AG04450 (cell line): ENCODE measurements around the gene LASP1. TPM values are rescaled to one million over a fixed set of nuclear protein-coding genes. Genes with fewer than 3 reads are reported as not detected.

ENCODE experiments used
- CTCF ChIA-PET: fragments of 300-600, 350-600 bp; formaldehyde crosslinking; extraction: SDS; loops from one replicate; lab custom pipeline; 2022; ENCODE audit warnings: antibody characterized with exemption, inconsistent platforms; lab: Charles Lee
- POLR2A ChIA-PET: fragments of 350-600 bp; formaldehyde crosslinking; extraction: SDS; loops from one replicate; lab custom pipeline; 2021; ENCODE audit warnings: antibody characterized with exemption, inconsistent platforms; lab: Yijun Ruan, JAX
- DNase-seq: peaks from one replicate; pipeline ENCODE4 v3.0.0-alpha.2; 2011; ENCODE audit warnings: low read depth, low spot score
- H3K27ac ChIP-seq: one replicate; pipeline ENCODE4 v1.5.1; 2012; ENCODE audit warnings: low read depth, low read length, control low read depth
- H3K27me3 ChIP-seq: one replicate; pipeline ENCODE4 v1.6.0; 2012; ENCODE audit warnings: low read length; ENCODE audit not compliant: control insufficient read depth, insufficient read depth
- H3K4me3 ChIP-seq: 2 replicates; pipeline ENCODE4 v1.5.1; 2011; ENCODE audit warnings: mild to moderate bottlenecking, low read depth, low read length, control low read depth
- H3K9me3 ChIP-seq: 2 replicates; pipeline ENCODE4 v1.5.1; 2012; ENCODE audit warnings: low read length; ENCODE audit not compliant: control insufficient read depth, insufficient read depth
- polyA plus RNA-seq: library from polyadenylated mRNA; depleted of rRNA; stranded (reverse); fragments of >200 nt; gene quantifications from 2 replicates; pipeline ENCODE4 v1.2.3, GENCODE V29; 2011
- TF ChIP-seq, protein P1 (sequence below): IDR thresholded peaks from 2 replicates; pipeline ENCODE4 v1.5.1; 2011; ENCODE audit warnings: low read depth, low read length, control low read depth, inconsistent platforms

Gene LASP1
- polyA plus RNA-seq, 1 experiment = 181 TPM

DNA sequence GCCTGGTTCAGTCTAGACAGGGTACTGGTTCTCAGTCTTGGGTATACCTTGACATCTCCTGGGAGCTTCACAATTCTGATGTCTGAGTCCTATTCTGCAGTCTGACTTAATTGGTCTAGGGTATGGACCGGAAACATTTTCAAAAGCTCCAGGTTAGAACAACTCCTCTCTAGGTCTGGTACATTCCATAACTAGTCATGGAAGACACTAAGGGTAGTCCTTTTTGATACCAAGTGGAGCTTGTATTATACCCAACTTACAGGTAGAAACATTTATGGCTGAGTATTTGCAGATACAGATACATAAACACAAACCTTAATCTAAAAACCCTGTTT, 21.3 kb upstream of the LASP1 start:
- no peak for DNase-seq
- TF ChIP-seq, protein P1, sequence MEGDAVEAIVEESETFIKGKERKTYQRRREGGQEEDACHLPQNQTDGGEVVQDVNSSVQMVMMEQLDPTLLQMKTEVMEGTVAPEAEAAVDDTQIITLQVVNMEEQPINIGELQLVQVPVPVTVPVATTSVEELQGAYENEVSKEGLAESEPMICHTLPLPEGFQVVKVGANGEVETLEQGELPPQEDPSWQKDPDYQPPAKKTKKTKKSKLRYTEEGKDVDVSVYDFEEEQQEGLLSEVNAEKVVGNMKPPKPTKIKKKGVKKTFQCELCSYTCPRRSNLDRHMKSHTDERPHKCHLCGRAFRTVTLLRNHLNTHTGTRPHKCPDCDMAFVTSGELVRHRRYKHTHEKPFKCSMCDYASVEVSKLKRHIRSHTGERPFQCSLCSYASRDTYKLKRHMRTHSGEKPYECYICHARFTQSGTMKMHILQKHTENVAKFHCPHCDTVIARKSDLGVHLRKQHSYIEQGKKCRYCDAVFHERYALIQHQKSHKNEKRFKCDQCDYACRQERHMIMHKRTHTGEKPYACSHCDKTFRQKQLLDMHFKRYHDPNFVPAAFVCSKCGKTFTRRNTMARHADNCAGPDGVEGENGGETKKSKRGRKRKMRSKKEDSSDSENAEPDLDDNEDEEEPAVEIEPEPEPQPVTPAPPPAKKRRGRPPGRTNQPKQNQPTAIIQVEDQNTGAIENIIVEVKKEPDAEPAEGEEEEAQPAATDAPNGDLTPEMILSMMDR = no peak
- Histone ChIP-seq H3K4me3 (no peak overlapping the region), H3K27me3 (no peaks in the 10 kb centered on the region), H3K27ac (no peak overlapping the region), H3K9me3 (no peaks in the 10 kb centered on the region)
- ChIA-PET CTCF (no interaction called here), POLR2A (interaction anchor here (0.6 to 1.5 kb wide), 3 partner anchors 13 to 23 kb away, joined by 3 to 6 read pairs (median 4); partner anchors contain the start of genes CWC25 and LASP1)

GRCh38 chr17:38848939-38849605, 20.8 kb upstream of the LASP1 start:
- Histone ChIP-seq H3K9me3 (no peaks in the 10 kb centered on the region), H3K4me3 (no peak overlapping the region), H3K27me3 (no peaks in the 10 kb centered on the region), H3K27ac (no peak overlapping the region)
- TF ChIP-seq, protein P1 = no peak
- ChIA-PET CTCF (no interaction called here), POLR2A (interaction anchor here (0.8 to 1.5 kb wide), 3 partner anchors 20 to 304 kb away, joined by 3 to 6 read pairs (median 4); partner anchors contain the start of genes CWC25 and LASP1)
- DNase-seq = no peak

- no peak overlapping the region for H3K27ac ChIP-seq
- peak overlapping the region; percentile 91 for H3K4me3 ChIP-seq
- DNase-seq = no peak
- H3K9me3 ChIP-seq = peaks cover 4% of the 10 kb centered on the region; the same call in 1 of the 2 replicates
- CTCF ChIA-PET = no interaction called here
- TF ChIP-seq, protein P1 = no peak
- H3K27me3 ChIP-seq = no peaks in the 10 kb centered on the region
- POLR2A ChIA-PET = interaction anchor here (0.9 to 4.9 kb wide), 2 partner anchors 19 kb away, joined by 5 to 74 read pairs; partner anchors contain the start of gene LASP1
These were observed 19.5 kb upstream of the LASP1 start for GRCh38 chr17:38850374-38850773.

- TF ChIP-seq, protein P1 = no peak
- Histone ChIP-seq H3K27ac (no peak overlapping the region), H3K9me3 (peaks cover 4% of the 10 kb centered on the region; the same call in 1 of the 2 replicates), H3K4me3 (peak overlapping the region; percentile 91), H3K27me3 (no peaks in the 10 kb centered on the region)
- DNase-seq = no peak
- ChIA-PET POLR2A (interaction anchor here (0.7 to 4.9 kb wide), 3 partner anchors 9 to 27 kb away, joined by 3 to 74 read pairs (median 6); partner anchors contain the start of gene LASP1), CTCF (interaction anchor here (0.6 kb wide), 1 partner anchor 73 kb away, joined by 11 read pairs; no protein-coding TSS in a partner anchor)
These were observed 18.4 kb upstream of the LASP1 start for GRCh38 chr17:38851434-38851833.

DNA sequence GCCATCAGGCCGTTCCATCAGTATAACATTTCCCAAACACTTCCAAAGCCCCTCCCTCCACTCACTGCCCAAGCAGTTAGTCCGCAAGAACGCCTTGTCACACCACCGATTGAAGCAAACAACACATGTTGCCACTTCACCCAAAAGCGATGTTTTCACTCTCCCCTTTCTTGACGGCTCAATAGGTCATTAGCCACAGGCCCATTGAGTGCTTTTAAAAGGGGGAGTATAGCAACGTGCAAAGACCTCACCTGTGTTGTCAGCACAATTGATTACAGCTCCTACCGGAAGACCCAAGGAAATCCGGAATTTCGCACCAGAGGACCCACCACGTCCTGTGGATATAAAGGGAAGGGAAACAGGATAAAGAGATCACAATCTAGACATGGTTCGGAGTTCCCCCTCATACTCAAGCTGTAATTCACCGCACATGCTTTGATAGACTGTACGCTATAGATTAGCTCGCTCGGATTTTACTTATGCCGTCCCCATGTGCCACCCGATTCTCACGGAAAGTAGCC, 17.0 kb upstream of the LASP1 start:
- no peaks in the 10 kb centered on the region for H3K27me3 ChIP-seq
- ChIA-PET CTCF (interaction anchor here (2.1 kb wide), 1 partner anchor 392 kb away, joined by 6 read pairs; no protein-coding TSS in a partner anchor), POLR2A (interaction anchor here (1.5 to 4.9 kb wide), 6 partner anchors 10 to 73 kb away, joined by 4 to 74 read pairs (median 6); partner anchors contain the start of genes CWC25, LASP1 and LASP1NB)
- peak overlapping the region; percentile 90 for H3K27ac ChIP-seq
- TF ChIP-seq, protein P1 = no peak
- no peak for DNase-seq
- peaks cover 4% of the 10 kb centered on the region; the same call in 1 of the 2 replicates for H3K9me3 ChIP-seq
- H3K4me3 ChIP-seq = peak overlapping the region; percentile 91
